Activated T-cell treated with anti-CD3 and anti-CD28 coated beads, Interleukin-2, amount 50 U/mL, for 72 hours (primary cell): ENCODE measurements around the gene DGKD. TPM values are rescaled to one million over a fixed set of nuclear protein-coding genes. Genes with fewer than 3 reads are reported as not detected.

ENCODE experiments used
- ATAC-seq, 2 donors: fragments of 150-1000 bp; cut with Tn5 transposase; replicated peaks in 1 of 2; 2 replicates each; pipeline ENCODE4 v1.10.0; 2021; ENCODE audit warnings: moderate library complexity in 2 of 2, mild to moderate bottlenecking in 1 of 2
- DNase-seq, 2 donors: peaks; one replicate each; pipeline ENCODE4 v3.0.0; 2021 to 2022; ENCODE audit warnings: mixed read lengths in 1 of 2
- H3K27ac Mint-ChIP-seq: one replicate; pipeline ENCODE4 v1.8.0; 2022; ENCODE audit warnings: mild to moderate bottlenecking, moderate library complexity, mixed read lengths
- H3K27me3 Mint-ChIP-seq: one replicate; pipeline ENCODE4 v1.8.0; 2022; ENCODE audit warnings: low read depth, mixed read lengths
- H3K36me3 Mint-ChIP-seq, 2 donors: one replicate each; pipeline ENCODE4 v1.8.0; 2022; ENCODE audit warnings: mixed read lengths in 2 of 2, mild to moderate bottlenecking in 1 of 2; ENCODE audit not compliant: insufficient read depth in 2 of 2
- H3K4me1 Mint-ChIP-seq: one replicate; pipeline ENCODE4 v1.8.0; 2022; ENCODE audit warnings: low read depth, mixed read lengths
- H3K4me3 Mint-ChIP-seq, 2 donors: one replicate each; pipeline ENCODE4 v1.8.0; 2022; ENCODE audit warnings: mild to moderate bottlenecking in 2 of 2, mixed read lengths in 2 of 2, moderate library complexity in 2 of 2
- H3K9me3 Mint-ChIP-seq, 2 donors: one replicate each; pipeline ENCODE4 v1.8.0; 2022; ENCODE audit warnings: mixed read lengths in 2 of 2
- total RNA-seq, 2 donors: library from RNA; stranded (reverse); gene quantifications; one replicate each; pipeline ENCODE4 v1.2.3, GENCODE V29; 2022

DGKD gene
- total RNA-seq, 2 donors from 2014 or later: 78.0 to 94.4 TPM

GRCh38 chr2:233414273-233414654 lies 60.0 kb downstream of the DGKD start:
- Mint-ChIP-seq H3K27ac (peak overlapping the region; percentile 66), H3K4me1 (peaks cover 91% of the 10 kb centered on the region), H3K4me3 (peak overlapping the region; percentile 50 to 70), H3K36me3 (peaks cover 9 to 34% of the 10 kb centered on the region in 2 donors), H3K27me3 (no peaks in the 10 kb centered on the region), H3K9me3 (peaks cover 4% of the 10 kb centered on the region in 2 donors)
- no peak for DNase-seq
- ATAC-seq: peak in 1 of 2 donors; percentile 2

- DNase-seq (peak; percentile 71 to 80), ATAC-seq (peak; percentile 77 to 82)
- peaks cover 4% of the 10 kb centered on the region in 2 donors for H3K9me3 Mint-ChIP-seq
- peak overlapping the region; percentile 69 to 70 for H3K4me3 Mint-ChIP-seq
- peaks cover 91% of the 10 kb centered on the region for H3K4me1 Mint-ChIP-seq
- peak overlapping the region; percentile 66 for H3K27ac Mint-ChIP-seq
- no peaks in the 10 kb centered on the region for H3K27me3 Mint-ChIP-seq
- H3K36me3 Mint-ChIP-seq: peaks cover 9 to 34% of the 10 kb centered on the region in 2 donors
These were observed 60.7 kb downstream of the DGKD start for GRCh38 chr2:233414777-233415570.

GRCh38 chr2:233416199-233416598 lies 61.9 kb downstream of the DGKD start:
- ATAC-seq (no peak), DNase-seq (no peak)
- H3K27ac Mint-ChIP-seq: peak overlapping the region; percentile 62
- no peaks in the 10 kb centered on the region for H3K27me3 Mint-ChIP-seq
- peak overlapping the region in 1 of 2 donors; percentile 47 for H3K4me3 Mint-ChIP-seq
- H3K36me3 Mint-ChIP-seq: peaks cover 9 to 28% of the 10 kb centered on the region in 2 donors
- H3K9me3 Mint-ChIP-seq: peaks cover 4% of the 10 kb centered on the region in 2 donors
- H3K4me1 Mint-ChIP-seq: peaks cover 92% of the 10 kb centered on the region

- Mint-ChIP-seq H3K27me3 (no peaks in the 10 kb centered on the region), H3K27ac (no peak overlapping the region), H3K36me3 (peaks cover 9 to 23% of the 10 kb centered on the region in 2 donors), H3K4me3 (no peak overlapping the region), H3K4me1 (peaks cover 93% of the 10 kb centered on the region), H3K9me3 (peaks cover 2 to 4% of the 10 kb centered on the region in 2 donors)
- no peak for DNase-seq
- no peak for ATAC-seq
These were observed 62.4 kb downstream of the DGKD start for GRCh38 chr2:233416706-233417105.

- ATAC-seq (no peak), DNase-seq (no peak)
- Mint-ChIP-seq H3K27me3 (no peaks in the 10 kb centered on the region), H3K27ac (no peak overlapping the region), H3K4me3 (no peak overlapping the region), H3K9me3 (peaks cover 0 to 2% of the 10 kb centered on the region in 2 donors), H3K4me1 (peaks cover 98% of the 10 kb centered on the region), H3K36me3 (peaks cover 6 to 18% of the 10 kb centered on the region in 2 donors)
These were observed 63.0 kb downstream of the DGKD start for GRCh38 chr2:233417282-233417681.

- DNase-seq (no peak), ATAC-seq (no peak)
- Mint-ChIP-seq H3K36me3 (peaks cover 4 to 12% of the 10 kb centered on the region in 2 donors), H3K4me3 (peak overlapping the region; percentile 62 to 84), H3K27me3 (no peaks in the 10 kb centered on the region), H3K4me1 (peaks cover 98% of the 10 kb centered on the region), H3K9me3 (no peaks in the 10 kb centered on the region), H3K27ac (peak overlapping the region; percentile 7)
These were observed 63.9 kb downstream of the DGKD start for GRCh38 chr2:233418052-233418760.

GRCh38 chr2:233418761-233419546 lies 64.7 kb downstream of the DGKD start:
- ATAC-seq (peak; percentile 56 to 59), DNase-seq (peak; percentile 49 to 58)
- Mint-ChIP-seq H3K27ac (peak overlapping the region; percentile 87), H3K4me1 (peaks cover 98% of the 10 kb centered on the region), H3K4me3 (peak overlapping the region; percentile 62 to 84), H3K36me3 (peaks cover 3 to 11% of the 10 kb centered on the region in 2 donors), H3K27me3 (no peaks in the 10 kb centered on the region), H3K9me3 (no peaks in the 10 kb centered on the region)

- peak overlapping the region; percentile 62 to 84 for H3K4me3 Mint-ChIP-seq
- no peaks in the 10 kb centered on the region for H3K27me3 Mint-ChIP-seq
- ATAC-seq: peak; percentile 20 to 54
- DNase-seq: peak; percentile 59 to 62
- H3K27ac Mint-ChIP-seq: peak overlapping the region; percentile 87
- H3K4me1 Mint-ChIP-seq: peaks cover 95% of the 10 kb centered on the region
- H3K36me3 Mint-ChIP-seq: peaks cover 5 to 11% of the 10 kb centered on the region in 2 donors
- H3K9me3 Mint-ChIP-seq: no peaks in the 10 kb centered on the region
These were observed 65.5 kb downstream of the DGKD start for GRCh38 chr2:233419602-233420391.

- Mint-ChIP-seq H3K27ac (peak overlapping the region; percentile 87), H3K4me3 (peak overlapping the region; percentile 76 to 84), H3K4me1 (peaks cover 91% of the 10 kb centered on the region), H3K9me3 (peaks cover 0 to 1% of the 10 kb centered on the region in 2 donors), H3K27me3 (no peaks in the 10 kb centered on the region), H3K36me3 (peaks cover 9 to 12% of the 10 kb centered on the region in 2 donors)
- DNase-seq (no peak), ATAC-seq (no peak)
These were observed 67.0 kb downstream of the DGKD start for GRCh38 chr2:233421091-233421816.

- Mint-ChIP-seq H3K4me1 (peaks cover 91% of the 10 kb centered on the region), H3K9me3 (peaks cover 3 to 5% of the 10 kb centered on the region in 2 donors), H3K27ac (peak overlapping the region; percentile 87), H3K4me3 (peak overlapping the region; percentile 76 to 84), H3K27me3 (no peaks in the 10 kb centered on the region), H3K36me3 (peaks cover 13 to 19% of the 10 kb centered on the region in 2 donors)
- DNase-seq: peak; percentile 49 to 73
- ATAC-seq: peak; percentile 45 to 70
These were observed 67.9 kb downstream of the DGKD start for GRCh38 chr2:233422050-233422639.
